HFFc6 (cell line): Measurements from ENCODE around the gene PIK3R3. TPM values are rescaled to one million over a fixed set of nuclear protein-coding genes. Genes with fewer than 3 reads are reported as not detected.

ENCODE experiments used
- DNase-seq: peaks from one replicate; pipeline ENCODE4 v3.0.0-alpha.2; 2018
- H3K27ac Mint-ChIP-seq: 2 replicates; pipeline ENCODE4 v1.8.0; 2020; ENCODE audit warnings: mild to moderate bottlenecking, mixed read lengths
- H3K27me3 Mint-ChIP-seq: 2 replicates; pipeline ENCODE4 v1.8.0; 2021; ENCODE audit warnings: mild to moderate bottlenecking, moderate library complexity, mixed read lengths; ENCODE audit not compliant: insufficient read depth
- H3K36me3 Mint-ChIP-seq: 2 replicates; pipeline ENCODE4 v1.8.0; 2021; ENCODE audit warnings: low read depth, mixed read lengths
- H3K4me1 Mint-ChIP-seq: 2 replicates; pipeline ENCODE4 v1.8.0; 2020; ENCODE audit warnings: low read depth, mixed read lengths
- H3K4me3 Mint-ChIP-seq: 2 replicates; pipeline ENCODE4 v1.8.0; 2020; ENCODE audit warnings: mild to moderate bottlenecking, moderate library complexity, mixed read lengths
- H3K9me3 Mint-ChIP-seq: 2 replicates; pipeline ENCODE4 v1.8.0; 2020; ENCODE audit warnings: mild to moderate bottlenecking, mixed read lengths
- total RNA-seq, 6 experiments: library from RNA; stranded (reverse); fragmentation: NEBNext Ultra II Directional; extraction: Animal tissue kit (Norgen Biotek cat#: 25700); gene quantifications; 2 replicates in 1 of 6; 3 replicates in 5 of 6; pipeline ENCODE4 v1.2.3, GENCODE V29; 2021
- TF ChIP-seq, protein P1 (sequence below): fragments of 200-600 bp; sonication (generic); IDR thresholded peaks from 2 replicates; pipeline ENCODE4 v1.5.0; 2021; ENCODE audit warnings: antibody characterized with exemption, mild to moderate bottlenecking

Gene PIK3R3
- total RNA-seq, 6 experiments from 2014 or later = 5.4 to 8.9 (median 6.0) TPM

DNA sequence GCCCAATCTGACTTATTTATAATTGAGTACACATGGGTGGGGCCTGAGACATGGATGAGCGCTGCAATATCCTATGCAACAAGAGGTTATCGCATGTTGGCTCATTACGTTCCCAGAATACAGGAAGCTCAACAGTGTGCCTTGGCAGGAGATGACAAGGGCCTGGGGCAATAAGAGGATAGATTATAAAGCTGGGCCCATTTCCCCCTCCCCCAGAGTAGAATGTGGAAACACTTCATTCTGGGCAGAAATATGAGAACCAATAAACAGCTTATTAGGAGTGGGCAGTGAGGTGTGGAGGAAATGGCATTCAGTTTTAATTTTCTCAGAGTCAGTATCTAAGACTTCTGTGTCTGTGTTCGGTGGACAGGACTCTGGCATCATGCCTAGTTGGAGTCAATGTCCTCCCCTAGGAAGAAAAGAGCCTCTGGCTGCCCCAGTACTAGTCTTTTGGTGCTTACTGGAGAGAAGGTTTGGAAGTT, 92.8 kb downstream of the PIK3R3 start:
- Mint-ChIP-seq H3K27me3 (peaks cover 1% of the 10 kb centered on the region; the same call in 1 of the 2 replicates), H3K4me3 (no peak overlapping the region), H3K36me3 (0 out of 2 replicates have a peak, but pooled peaks cover 4% of the 10 kb centered on the region), H3K9me3 (no peaks in the 10 kb centered on the region), H3K4me1 (peaks cover 9% of the 10 kb centered on the region; the same call in 1 of the 2 replicates), H3K27ac (no peak overlapping the region)
- peak; percentile 39 for DNase-seq
- TF ChIP-seq, protein P1, sequence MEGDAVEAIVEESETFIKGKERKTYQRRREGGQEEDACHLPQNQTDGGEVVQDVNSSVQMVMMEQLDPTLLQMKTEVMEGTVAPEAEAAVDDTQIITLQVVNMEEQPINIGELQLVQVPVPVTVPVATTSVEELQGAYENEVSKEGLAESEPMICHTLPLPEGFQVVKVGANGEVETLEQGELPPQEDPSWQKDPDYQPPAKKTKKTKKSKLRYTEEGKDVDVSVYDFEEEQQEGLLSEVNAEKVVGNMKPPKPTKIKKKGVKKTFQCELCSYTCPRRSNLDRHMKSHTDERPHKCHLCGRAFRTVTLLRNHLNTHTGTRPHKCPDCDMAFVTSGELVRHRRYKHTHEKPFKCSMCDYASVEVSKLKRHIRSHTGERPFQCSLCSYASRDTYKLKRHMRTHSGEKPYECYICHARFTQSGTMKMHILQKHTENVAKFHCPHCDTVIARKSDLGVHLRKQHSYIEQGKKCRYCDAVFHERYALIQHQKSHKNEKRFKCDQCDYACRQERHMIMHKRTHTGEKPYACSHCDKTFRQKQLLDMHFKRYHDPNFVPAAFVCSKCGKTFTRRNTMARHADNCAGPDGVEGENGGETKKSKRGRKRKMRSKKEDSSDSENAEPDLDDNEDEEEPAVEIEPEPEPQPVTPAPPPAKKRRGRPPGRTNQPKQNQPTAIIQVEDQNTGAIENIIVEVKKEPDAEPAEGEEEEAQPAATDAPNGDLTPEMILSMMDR = no peak

DNA sequence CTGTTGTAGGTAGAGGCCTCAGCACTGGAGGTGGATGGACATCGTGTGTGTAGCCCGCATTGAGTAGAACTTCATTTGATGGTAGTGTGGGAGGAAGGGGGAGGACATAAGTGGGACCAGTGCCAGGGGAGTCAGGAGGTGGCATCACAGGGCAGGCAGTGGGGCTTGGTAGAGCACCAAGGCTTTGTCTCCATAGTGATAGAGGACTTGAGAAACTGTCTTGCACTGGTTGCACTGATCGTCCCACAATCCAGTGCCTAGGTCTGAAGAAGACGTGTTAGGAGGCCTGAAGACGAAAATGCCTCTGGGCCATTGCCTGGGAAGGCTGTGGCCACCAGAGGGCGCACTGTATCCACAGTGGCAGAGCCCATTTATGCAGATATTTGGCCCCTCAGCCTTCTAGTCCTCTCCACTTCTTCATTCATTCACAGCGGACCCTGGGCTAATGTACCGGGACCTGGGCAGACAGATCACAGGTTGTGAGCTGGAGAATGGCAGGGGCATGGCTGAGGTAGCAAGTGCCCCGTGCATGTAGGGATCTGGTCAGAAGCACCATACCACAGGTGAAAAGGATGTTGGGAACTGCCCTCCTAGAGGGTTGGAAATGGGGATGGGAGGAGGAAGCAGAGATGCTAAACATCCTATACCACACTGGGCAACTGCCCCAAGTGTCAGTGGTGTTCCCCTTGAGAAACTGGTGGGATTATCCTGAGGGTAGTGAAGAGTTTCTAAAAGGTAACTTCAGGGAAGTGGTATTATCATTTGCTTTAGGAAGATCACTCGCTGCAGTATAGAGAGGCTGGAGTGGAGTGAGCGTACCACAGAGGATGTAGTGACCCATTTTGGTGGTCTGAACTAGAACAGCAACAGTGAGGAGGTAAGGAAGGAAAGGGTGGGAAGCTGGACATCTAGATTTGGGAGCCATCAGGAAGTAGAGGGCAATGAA, 95.3 kb downstream of the PIK3R3 start:
- no peaks in the 10 kb centered on the region for H3K9me3 Mint-ChIP-seq
- DNase-seq = peak; percentile 61
- peaks cover 7% of the 10 kb centered on the region; the same call in 1 of the 2 replicates for H3K4me1 Mint-ChIP-seq
- H3K27me3 Mint-ChIP-seq = no peaks in the 10 kb centered on the region; the same call in 1 of the 2 replicates
- no peak overlapping the region for H3K27ac Mint-ChIP-seq
- no peak overlapping the region for H3K4me3 Mint-ChIP-seq
- no peaks in the 10 kb centered on the region; the same call in 1 of the 2 replicates for H3K36me3 Mint-ChIP-seq
- TF ChIP-seq, protein P1 = peak; percentile 99

DNA sequence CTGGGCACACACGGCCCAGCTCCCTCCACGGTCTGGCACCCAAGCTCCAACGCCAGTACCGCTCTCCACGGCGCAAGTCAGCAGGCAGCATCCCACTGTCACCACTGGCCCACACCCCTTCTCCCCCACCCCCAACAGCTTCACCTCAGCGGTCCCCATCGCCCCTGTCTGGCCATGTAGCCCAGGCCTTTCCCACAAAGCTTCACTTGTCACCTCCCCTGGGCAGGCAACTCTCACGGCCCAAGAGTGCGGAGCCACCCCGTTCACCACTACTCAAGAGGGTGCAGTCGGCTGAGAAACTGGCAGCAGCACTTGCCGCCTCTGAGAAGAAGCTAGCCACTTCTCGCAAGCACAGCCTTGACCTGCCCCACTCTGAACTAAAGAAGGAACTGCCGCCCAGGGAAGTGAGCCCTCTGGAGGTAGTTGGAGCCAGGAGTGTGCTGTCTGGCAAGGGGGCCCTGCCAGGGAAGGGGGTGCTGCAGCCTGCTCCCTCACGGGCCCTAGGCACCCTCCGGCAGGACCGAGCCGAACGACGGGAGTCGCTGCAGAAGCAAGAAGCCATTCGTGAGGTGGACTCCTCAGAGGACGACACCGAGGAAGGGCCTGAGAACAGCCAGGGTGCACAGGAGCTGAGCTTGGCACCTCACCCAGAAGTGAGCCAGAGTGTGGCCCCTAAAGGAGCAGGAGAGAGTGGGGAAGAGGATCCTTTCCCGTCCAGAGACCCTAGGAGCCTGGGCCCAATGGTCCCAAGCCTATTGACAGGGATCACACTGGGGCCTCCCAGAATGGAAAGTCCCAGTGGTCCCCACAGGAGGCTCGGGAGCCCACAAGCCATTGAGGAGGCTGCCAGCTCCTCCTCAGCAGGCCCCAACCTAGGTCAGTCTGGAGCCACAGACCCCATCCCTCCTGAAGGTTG, 97.6 kb downstream of the PIK3R3 start:
- no peaks in the 10 kb centered on the region; the same call in 1 of the 2 replicates for H3K27me3 Mint-ChIP-seq
- no peak overlapping the region for H3K27ac Mint-ChIP-seq
- no peaks in the 10 kb centered on the region for H3K9me3 Mint-ChIP-seq
- TF ChIP-seq, protein P1 = no peak
- DNase-seq = no peak
- H3K36me3 Mint-ChIP-seq = peaks cover 4% of the 10 kb centered on the region
- H3K4me1 Mint-ChIP-seq = 0 out of 2 replicates have a peak, but pooled peaks cover 6% of the 10 kb centered on the region
- no peak overlapping the region for H3K4me3 Mint-ChIP-seq

DNA sequence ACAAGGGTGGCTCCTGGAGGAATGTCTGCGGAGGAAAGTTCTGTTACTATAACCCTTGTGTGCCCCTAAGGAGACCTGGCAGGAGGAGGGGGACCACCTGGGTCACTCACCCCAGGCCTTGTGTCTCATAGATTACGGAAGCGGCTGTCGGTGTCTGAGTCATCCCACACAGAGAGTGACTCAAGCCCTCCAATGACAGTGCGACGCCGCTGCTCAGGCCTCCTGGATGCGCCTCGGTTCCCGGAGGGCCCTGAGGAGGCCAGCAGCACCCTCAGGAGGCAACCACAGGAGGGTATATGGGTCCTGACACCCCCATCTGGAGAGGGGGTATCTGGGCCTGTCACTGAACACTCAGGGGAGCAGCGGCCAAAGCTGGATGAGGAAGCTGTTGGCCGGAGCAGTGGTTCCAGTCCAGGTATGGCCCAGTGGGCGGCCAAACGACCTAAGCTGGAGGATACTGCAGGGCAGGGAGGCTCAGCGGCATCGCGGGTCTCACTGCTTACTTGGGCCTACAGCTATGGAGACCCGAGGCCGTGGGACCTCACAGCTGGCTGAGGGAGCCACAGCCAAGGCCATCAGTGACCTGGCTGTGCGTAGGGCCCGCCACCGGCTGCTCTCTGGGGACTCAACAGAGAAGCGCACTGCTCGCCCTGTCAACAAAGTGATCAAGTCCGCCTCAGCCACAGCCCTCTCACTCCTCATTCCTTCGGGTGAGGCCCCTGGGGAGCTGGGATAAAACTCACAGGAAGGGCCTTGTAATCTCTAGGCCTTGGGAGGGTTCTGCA, 101.4 kb downstream of the PIK3R3 start:
- no peak for DNase-seq
- H3K27me3 Mint-ChIP-seq = no peaks in the 10 kb centered on the region; the same call in 1 of the 2 replicates
- H3K4me3 Mint-ChIP-seq = no peak overlapping the region
- peaks cover 4% of the 10 kb centered on the region for H3K36me3 Mint-ChIP-seq
- H3K4me1 Mint-ChIP-seq = 0 out of 2 replicates have a peak, but pooled peaks cover 6% of the 10 kb centered on the region
- TF ChIP-seq, protein P1 = no peak
- peak overlapping the region; percentile 50 for H3K27ac Mint-ChIP-seq
- H3K9me3 Mint-ChIP-seq = no peaks in the 10 kb centered on the region
